ENCODE results near the gene KRTAP10-12.

GRCh38 chr21:44653656-44654575 lies 43.1 kb upstream of the KRTAP10-12 start:
- TF ChIP-seq CTCF (IDR thresholded peaks at IDR 0.05) (no peak), POLR2A (IDR thresholded peaks at IDR 0.05; ENCODE audit: low read length) (no peak), MYC (IDR thresholded peaks at IDR 0.05; ENCODE audit: borderline replicate concordance, low read length) (no peak), RARB (CRISPR knock-in tag; IDR thresholded peaks at IDR 0.05) (no peak), REST (IDR thresholded peaks at IDR 0.05) (no peak), TP53 (CRISPR knock-in tag; IDR thresholded peaks at IDR 0.05) (no peak), MAFK (IDR thresholded peaks at IDR 0.05; ENCODE audit: partially characterized antibody) (no peak), PHF8 (IDR thresholded peaks at IDR 0.05; ENCODE audit: borderline replicate concordance, low read depth) (no peak), PBX3 (IDR thresholded peaks at IDR 0.05) (no peak)
